Endothelial cell (in vitro differentiated cells): Measurements from ENCODE around the gene SLC38A10. TPM values are rescaled to one million over a fixed set of nuclear protein-coding genes. Genes with fewer than 3 reads are reported as not detected.

Experiments
- DNase-seq: peaks from one replicate; pipeline ENCODE4 v3.0.0; 2021; ENCODE audit warnings: low spot score
- H3K27ac Mint-ChIP-seq: one replicate; pipeline ENCODE4 v1.8.0; 2021; ENCODE audit warnings: mixed read lengths, inconsistent platforms; ENCODE audit not compliant: unreplicated experiment
- H3K27me3 Mint-ChIP-seq: one replicate; pipeline ENCODE4 v1.8.0; 2021; ENCODE audit warnings: mild to moderate bottlenecking, moderate library complexity, mixed read lengths, inconsistent platforms; ENCODE audit not compliant: unreplicated experiment
- H3K36me3 Mint-ChIP-seq: one replicate; pipeline ENCODE4 v1.8.0; 2021; ENCODE audit warnings: mild to moderate bottlenecking, low read depth, mixed read lengths, inconsistent platforms; ENCODE audit not compliant: unreplicated experiment
- H3K4me1 Mint-ChIP-seq: one replicate; pipeline ENCODE4 v1.8.0; 2021; ENCODE audit warnings: mild to moderate bottlenecking, mixed read lengths, inconsistent platforms; ENCODE audit not compliant: unreplicated experiment
- H3K4me3 Mint-ChIP-seq: one replicate; pipeline ENCODE4 v1.8.0; 2021; ENCODE audit warnings: mild to moderate bottlenecking, mixed read lengths, inconsistent platforms; ENCODE audit not compliant: unreplicated experiment
- H3K9me3 Mint-ChIP-seq: one replicate; pipeline ENCODE4 v1.8.0; 2021; ENCODE audit warnings: mixed read lengths, inconsistent platforms; ENCODE audit not compliant: unreplicated experiment
- CTCF ChIP-seq: fragments of 200-600 bp; sonication (generic); IDR thresholded peaks from one replicate; pipeline ENCODE4 v1.5.0; 2021; ENCODE audit warnings: antibody characterized with exemption; ENCODE audit not compliant: unreplicated experiment
- total RNA-seq: library from RNA; stranded (reverse); fragmentation: NEBNext Ultra II Directional; extraction: Animal tissue kit (Norgen Biotek cat#: 25700); gene quantifications from one replicate; pipeline ENCODE4 v1.2.1, GENCODE V29; 2021; ENCODE audit not compliant: unreplicated experiment

The SLC38A10 gene
- total RNA-seq, 1 donor from 2014 or later: 57.2 TPM

- no peak for TF ChIP-seq CTCF
- Mint-ChIP-seq H3K27me3 (peaks cover 4% of the 10 kb centered on the region), H3K4me3 (no peak overlapping the region), H3K9me3 (no peaks in the 10 kb centered on the region), H3K36me3 (peaks cover 21% of the 10 kb centered on the region), H3K4me1 (peaks cover 8% of the 10 kb centered on the region), H3K27ac (no peak overlapping the region)
- no peak for DNase-seq
Observed at GRCh38 chr17:81271226-81271625, 23.9 kb downstream of the SLC38A10 start.

GRCh38 chr17:81270279-81270678, 24.8 kb downstream of the SLC38A10 start:
- H3K9me3 Mint-ChIP-seq: no peaks in the 10 kb centered on the region

DNA sequence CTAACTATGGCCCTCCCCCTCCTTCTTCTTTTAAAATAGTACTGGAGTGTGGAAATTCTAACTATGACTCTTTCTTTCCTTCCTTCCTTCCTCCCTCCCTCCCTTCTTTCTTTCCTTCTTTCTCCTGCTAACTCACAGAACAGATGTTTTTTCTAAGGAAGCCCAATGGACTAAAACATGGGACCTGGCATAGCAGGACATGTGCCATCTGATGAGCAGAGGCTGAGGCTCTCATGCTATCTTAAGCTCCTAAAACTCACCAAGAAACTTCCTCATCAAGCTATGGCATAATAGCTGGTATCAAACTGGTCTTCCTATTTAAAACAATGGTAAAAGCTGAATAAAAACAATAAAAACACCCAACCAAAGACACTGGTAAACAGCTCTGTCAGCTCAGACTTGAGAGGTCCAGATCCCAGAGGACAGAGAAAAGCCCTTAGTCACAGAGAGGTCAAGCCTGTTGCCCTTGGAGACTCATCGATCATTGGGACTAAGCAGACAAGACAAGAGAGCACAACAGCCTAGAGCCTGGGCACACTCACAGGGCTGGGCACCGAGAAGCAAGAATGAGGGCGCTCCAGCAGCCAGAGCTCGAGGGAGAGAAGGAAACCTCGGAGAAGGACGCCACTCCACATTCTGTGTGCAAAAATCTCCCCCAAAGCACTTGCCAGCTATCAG, 27.6 kb downstream of the SLC38A10 start:
- Mint-ChIP-seq H3K27me3 (peaks cover 3% of the 10 kb centered on the region), H3K9me3 (no peaks in the 10 kb centered on the region), H3K4me1 (peaks cover 12% of the 10 kb centered on the region), H3K36me3 (peaks cover 13% of the 10 kb centered on the region), H3K4me3 (no peak overlapping the region), H3K27ac (no peak overlapping the region)
- no peak for TF ChIP-seq CTCF
- no peak for DNase-seq

More at GRCh38 chr17:81270279-81270678, 24.8 kb downstream of the SLC38A10 start:
- DNase-seq: no peak
- Mint-ChIP-seq H3K36me3 (peaks cover 18% of the 10 kb centered on the region), H3K4me3 (peak overlapping the region; percentile 37), H3K27me3 (peaks cover 4% of the 10 kb centered on the region), H3K4me1 (peaks cover 8% of the 10 kb centered on the region), H3K27ac (no peak overlapping the region)
- no peak for TF ChIP-seq CTCF

DNA sequence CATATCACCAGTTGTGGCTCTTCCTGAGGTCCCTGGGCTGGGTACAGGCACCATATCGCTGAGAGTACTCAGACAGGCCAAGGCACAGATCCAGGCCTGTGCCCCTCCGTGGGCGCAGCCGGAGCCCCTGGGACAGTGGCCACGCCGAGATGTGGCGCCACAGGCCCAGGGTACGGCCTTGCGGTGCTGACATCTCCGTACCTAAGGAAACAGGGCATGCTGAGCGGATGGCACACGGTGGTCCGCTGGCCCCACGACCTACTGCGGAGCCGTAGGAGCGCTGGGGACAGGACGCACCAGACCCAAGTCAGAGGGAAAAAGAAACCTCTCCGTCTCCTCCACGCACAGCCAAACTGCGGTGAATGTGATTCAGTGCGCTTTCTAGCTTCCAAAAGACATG, 29.5 kb downstream of the SLC38A10 start:
- peak overlapping the region; percentile 7 for H3K4me3 Mint-ChIP-seq
- TF ChIP-seq CTCF: no peak
- peaks cover 2% of the 10 kb centered on the region for H3K27me3 Mint-ChIP-seq
- H3K9me3 Mint-ChIP-seq: no peaks in the 10 kb centered on the region
- H3K36me3 Mint-ChIP-seq: peaks cover 15% of the 10 kb centered on the region
- no peak for DNase-seq
- peaks cover 12% of the 10 kb centered on the region for H3K4me1 Mint-ChIP-seq
- H3K27ac Mint-ChIP-seq: no peak overlapping the region

DNA sequence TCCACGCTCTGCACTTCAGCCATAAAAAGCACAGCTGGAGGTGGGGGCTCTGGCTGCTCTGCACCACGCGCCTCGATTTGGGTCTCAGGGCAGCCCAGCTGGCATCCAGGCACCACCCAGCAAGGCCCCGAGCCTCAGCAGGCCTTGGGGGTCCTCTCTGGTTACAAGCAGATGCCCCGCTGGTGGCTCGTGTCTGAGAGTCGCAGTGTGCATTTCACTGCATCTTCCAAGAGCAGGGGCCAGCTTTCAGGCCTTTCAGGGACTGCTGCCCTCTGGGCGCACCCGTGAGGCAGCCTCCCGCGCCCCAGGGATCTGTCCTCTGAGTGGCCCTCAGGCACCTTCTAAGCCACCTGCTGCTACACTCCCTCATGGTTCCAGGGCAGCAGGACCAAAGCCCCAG, 30.5 kb downstream of the SLC38A10 start:
- no peaks in the 10 kb centered on the region for H3K9me3 Mint-ChIP-seq
- no peak overlapping the region for H3K4me3 Mint-ChIP-seq
- no peak for TF ChIP-seq CTCF
- H3K4me1 Mint-ChIP-seq: peaks cover 12% of the 10 kb centered on the region
- no peak for DNase-seq
- peaks cover 15% of the 10 kb centered on the region for H3K36me3 Mint-ChIP-seq
- H3K27ac Mint-ChIP-seq: no peak overlapping the region
- H3K27me3 Mint-ChIP-seq: peaks cover 2% of the 10 kb centered on the region
